AG08395 (cell line): ENCODE measurements around the gene ASIC3.
"Not testable (repeated sequence)": the region's sequence is repeated elsewhere in the genome, so short reads cannot be mapped to it uniquely, and the experiment has no call there.

Experiments used
- DNase-seq: peaks from one replicate; pipeline ENCODE4 v3.0.0; 2012; ENCODE audit warnings: mixed read lengths, low spot score

ASIC3 gene

DNA sequence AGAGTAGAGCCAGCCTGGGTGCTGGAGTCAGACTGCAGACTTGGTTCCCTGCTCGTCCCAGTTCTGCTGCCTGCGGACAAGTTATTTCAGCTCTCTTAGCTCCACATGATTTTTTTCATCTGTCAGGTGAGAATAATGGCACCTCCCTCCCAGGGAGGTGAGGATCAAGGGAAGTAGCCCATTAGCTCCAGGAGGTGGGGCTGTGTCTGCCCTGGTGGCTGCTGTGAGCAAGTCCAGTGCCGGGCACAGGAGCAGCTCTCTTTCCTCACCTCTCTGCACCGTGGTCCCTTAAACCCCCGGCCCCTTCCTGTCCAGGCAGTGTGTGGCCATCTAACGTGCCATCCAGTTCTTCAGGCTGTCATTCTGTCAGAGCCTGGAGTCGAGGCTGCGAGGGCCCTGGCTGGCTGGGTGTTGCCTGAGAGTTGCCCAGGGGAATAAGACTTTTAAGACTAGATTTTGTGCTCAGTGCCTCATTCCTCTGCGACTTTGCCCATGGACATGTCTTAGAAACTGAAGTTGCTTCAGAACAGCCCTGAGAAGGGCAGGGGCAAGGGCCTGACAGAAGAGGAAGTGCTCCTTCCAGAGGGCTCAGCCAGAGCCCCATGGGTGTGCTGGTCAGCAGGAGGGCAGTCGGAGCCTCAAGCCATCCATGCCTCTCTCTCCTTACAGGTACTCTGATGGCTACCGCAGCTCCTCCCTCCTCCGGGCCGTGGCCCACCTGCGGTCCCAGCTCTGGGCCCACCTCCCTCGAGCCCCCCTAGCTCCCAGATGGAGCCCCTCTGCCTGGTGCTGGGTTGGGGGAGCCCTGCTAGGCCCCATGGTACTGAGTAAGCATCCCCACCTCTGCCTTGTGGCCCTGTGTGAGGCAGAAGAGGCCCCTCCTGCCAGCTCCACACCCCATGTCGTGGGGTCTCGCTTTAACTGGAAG is 15.1 kb upstream of the ASIC3 start:
- no peak for DNase-seq

DNA sequence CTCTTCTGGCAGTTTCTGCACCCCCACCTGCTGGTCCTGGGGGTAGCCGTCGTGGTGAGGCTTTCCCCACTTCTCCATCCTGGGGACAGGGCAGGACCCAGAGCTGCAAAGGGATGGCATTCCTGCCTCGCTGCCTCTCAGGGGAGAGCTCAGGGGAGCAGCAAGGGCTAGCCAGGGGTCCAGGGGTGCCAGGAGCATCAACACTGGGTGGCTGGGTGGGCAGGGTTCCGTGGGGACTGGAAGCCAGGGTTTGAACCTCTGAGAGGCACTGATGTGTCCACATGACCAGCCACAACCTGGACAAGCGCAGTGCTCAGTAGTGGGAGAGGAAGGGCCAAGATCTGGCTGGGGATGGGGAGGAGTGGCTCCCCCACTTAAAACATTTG is 14.5 kb upstream of the ASIC3 start:
- no peak for DNase-seq

DNA sequence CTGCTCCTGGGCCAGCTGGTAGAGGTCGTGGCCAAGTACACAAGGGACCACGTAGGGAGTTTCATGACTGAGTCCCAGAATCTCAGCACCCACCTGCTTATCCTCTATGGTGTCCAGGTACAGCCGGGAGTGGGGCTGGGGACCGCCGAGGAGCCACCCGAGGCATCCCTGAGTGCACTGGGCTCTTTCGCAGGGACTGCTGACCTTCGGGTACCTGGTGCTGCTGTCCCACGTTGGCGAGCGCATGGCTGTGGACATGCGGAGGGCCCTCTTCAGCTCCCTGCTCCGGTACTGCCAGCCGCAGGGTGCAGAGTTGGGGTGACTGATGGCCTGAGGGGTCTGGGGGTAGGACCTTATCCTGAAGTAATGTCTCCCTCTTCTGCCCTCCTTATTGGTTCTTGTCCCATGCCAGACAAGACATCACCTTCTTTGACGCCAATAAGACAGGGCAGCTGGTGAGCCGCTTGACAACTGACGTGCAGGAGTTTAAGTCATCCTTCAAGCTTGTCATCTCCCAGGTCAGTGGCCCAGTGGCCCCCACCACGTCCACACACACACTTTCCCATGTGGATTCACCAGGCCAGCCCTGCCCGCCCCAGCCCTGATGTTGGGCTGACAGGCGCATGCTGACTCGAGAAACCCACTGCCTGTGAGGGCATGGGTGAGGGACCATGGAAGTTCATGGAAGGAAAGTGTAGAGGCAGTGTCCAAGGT is 13.9 kb upstream of the ASIC3 start:
- DNase-seq = no peak

DNA sequence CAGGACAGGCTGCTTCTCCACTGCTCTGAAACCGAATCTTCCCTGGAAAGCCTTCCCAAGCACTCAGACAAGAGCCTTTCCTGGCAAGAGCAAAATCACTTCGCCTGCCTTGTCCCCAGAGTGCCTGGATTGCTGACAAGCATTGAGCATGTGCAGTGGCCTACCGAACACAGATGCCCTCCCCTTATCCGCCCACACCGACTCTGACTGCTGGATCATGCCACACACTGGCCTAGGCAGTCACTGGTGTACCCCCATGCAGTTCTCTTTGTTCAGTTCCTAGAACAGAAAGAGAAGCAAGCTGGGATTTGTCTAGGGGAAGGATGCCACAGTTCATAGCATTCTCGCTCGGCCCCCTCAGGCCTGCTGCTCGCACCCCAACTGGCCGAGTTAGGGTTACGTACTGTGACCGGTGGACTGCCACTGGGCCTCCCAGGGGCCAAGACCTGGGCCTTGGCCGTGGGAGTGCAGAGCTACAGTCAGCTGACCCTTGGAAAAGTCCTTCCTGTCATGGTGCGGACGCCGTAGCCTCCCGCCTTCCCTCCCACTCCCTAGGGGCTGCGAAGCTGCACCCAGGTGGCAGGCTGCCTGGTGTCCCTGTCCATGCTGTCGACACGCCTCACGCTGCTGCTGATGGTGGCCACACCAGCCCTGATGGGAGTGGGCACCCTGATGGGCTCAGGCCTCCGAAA is 13.2 kb upstream of the ASIC3 start:
- DNase-seq = no peak

DNA sequence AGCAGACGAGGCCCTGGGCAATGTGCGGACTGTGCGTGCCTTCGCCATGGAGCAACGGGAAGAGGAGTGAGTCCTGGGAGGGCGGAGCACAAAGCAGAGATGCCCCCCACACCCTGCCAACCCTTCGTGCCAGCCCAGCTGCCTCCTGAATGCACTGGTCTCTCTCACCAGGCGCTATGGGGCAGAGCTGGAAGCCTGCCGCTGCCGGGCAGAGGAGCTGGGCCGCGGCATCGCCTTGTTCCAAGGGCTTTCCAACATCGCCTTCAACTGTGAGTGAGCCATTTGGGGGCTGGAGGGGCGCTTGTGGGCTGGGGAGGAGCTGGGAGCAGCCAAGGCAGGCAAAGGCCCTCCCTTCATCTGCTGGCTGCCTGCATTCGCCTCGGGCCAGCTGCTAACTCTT is 12.4 kb upstream of the ASIC3 start:
- no peak for DNase-seq

DNA sequence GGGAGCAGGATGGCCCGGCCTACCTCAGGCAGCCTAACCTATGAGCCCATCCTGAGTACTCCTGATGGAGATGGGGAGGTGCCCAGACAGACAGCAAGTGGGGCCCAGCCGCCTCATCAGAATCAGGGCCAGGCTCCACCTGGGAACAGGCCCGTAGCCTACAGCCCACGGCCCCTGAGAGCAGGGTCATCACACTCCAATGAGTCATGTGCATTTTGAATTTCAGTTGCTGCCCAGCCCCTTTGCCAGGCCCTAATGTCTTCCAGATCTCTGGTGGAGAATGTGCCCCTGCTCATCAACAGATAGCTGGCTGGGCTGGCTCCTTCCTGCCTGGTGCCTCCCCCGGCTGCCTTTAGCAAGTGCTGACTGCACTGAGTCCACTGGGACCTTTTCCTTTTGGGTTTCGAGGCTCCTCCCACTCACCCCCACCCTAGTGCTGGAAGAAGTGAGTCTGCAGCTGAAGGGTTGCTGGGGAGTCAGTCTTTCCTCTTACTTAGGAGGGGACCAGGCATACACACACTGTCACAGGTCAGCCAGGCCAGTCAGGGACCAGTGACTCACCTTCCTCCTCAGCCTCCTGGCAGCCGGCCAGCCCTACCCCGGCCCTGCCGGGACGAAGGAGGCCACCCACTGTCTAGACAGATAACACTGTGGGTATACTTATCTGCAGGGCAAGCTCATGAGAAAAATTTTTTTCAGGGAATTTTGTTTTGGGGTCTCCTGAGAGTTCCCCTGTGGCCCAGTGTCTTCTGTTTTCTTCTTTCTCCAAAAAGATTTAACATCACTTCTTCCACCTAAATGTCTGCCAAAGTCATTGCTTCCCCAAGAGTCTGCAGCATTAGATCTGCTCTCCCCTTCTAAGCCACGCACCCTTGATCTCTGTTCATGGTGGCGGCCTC is 9.1 kb upstream of the ASIC3 start:
- DNase-seq = peak; percentile 92

DNA sequence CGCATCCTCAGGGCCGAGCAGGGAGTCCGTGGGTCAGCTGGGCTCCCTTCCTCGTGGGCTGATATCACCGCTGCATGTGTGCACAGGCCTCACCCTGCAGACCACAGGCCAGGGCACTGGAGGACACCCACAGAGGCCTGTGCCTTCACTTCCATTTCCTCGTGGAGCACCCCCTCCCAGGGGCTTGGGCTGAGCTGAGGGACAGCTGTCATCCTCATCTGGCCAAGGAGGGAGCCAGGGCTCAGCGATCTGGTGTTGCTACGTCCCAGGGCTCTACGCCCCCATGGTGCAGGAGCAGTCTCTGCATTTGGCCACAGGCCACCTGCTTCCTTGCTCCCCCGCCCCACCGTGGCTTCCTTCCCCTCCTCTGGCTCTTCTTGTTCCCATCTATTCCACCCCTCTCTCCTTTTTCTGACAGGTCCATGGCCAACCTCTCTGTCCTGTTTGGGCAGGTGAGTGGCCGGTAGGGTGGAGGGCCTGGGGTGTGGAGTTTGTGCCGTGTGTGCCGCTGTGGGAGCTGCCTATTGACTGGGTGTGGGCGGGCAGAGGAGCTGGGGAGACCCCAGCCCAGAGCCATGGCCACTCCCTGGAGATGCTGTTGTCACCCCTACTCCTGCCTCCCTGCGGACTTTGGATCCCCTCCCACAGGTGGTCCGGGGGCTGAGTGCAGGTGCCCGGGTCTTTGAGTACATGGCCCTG is 8.3 kb upstream of the ASIC3 start:
- DNase-seq = no peak

DNA sequence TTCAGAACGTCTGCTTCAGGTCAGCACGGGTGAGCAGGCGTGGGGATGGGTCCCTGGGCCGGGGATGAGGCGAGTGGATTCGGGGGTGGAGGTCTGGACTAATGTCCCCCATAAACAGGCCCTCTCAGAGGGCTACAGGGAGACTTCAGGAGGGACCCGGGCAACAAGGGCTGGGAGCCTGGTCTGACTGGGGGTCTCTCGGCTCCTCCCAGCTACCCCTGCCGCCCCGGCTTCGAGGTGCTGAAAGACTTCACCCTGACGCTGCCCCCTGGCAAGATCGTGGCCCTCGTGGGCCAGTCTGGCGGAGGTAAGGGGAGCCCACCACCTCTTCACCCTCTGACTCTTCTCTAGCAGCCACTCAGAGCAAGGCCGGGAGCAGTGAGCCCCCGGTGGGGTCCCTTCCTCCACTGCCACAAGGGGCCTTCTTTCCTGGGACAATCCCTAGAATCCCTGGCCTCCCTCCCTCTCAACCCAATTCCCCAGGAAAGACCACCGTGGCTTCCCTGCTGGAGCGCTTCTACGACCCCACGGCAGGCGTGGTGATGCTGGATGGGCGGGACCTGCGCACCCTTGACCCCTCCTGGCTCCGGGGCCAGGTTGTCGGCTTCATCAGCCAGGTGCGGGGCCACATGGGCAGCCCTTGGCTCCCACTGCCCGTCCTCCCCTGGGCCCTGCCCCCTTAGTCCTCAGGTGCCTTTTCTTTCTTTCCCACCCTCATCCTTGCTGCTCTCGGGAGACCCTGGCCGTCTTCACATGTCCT is 7.5 kb upstream of the ASIC3 start:
- DNase-seq = no peak

DNA sequence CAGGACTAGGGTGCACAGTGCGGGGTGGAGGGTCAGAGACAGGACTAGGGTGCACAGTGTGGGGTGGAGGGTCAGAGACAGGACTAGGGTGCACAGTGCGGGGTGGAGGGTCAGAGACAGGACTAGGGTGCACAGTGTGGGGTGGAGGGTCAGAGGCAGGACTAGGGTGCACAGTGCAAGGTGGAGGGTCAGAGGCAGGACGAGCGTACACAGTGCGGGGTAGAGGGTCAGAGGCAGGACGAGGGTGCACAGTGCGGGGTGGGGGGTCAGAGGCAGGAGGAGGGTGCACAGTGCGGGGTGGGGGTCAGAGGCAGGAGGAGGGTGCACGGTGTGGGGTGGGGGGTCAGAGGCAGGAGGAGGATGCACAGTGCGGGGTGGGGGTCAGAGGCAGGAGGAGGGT is 4.9 kb upstream of the ASIC3 start:
- DNase-seq = not testable (repeated sequence)

DNA sequence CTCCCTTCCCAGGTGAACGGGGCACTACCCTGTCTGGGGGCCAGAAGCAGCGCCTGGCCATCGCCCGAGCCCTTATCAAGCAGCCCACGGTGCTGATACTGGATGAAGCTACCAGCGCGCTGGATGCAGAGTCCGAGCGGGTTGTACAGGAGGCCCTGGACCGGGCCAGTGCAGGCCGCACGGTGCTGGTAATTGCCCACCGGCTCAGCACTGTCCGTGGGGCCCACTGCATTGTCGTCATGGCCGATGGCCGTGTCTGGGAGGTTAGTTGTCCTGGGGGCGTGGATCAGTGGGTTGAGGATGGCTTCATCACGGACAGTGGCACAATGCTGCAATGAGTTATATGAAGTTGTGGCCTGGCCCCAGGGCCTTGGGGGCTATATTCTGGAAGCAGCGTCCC is 4.4 kb upstream of the ASIC3 start:
- DNase-seq = no peak

DNA sequence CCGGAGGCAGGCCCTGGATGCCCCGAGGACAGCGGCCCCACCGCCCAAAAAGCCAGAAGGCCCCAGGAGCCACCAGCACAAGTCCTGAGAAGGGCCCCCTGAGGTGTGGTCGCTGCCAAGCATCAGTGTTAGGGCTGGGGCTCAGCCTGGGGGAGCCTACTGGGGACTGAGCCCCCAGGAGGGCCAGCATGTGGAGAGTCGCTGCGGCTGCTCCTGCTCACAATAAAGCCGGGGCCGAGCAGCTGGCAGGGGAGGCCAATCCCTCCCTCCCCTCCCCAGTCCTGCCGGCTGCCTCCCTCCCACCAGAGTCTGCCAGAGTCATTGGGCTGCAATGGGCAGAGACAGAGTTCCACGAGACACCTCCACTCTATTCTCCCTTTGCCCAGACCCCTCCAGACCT is 3.1 kb upstream of the ASIC3 start:
- no peak for DNase-seq

DNA sequence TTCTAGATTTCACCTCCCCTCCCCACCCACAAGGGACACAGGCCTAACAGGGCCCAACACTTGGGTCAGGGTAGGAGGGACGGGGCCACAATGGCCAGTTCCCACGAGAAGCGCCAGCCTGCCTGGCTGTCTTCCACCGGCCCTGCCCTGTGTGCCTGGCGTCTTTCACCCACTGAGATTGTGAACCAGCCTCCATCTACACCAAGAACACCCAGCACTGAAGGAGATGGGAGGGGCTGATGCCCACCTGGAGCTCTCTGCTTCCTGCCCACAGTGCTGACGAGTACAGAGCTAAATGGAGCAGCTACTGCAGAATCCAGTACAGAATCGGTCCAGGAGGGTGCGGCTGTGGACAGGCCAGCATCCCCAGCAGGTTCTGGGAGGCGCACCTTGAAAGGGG is 2.4 kb upstream of the ASIC3 start:
- no peak for DNase-seq

DNA sequence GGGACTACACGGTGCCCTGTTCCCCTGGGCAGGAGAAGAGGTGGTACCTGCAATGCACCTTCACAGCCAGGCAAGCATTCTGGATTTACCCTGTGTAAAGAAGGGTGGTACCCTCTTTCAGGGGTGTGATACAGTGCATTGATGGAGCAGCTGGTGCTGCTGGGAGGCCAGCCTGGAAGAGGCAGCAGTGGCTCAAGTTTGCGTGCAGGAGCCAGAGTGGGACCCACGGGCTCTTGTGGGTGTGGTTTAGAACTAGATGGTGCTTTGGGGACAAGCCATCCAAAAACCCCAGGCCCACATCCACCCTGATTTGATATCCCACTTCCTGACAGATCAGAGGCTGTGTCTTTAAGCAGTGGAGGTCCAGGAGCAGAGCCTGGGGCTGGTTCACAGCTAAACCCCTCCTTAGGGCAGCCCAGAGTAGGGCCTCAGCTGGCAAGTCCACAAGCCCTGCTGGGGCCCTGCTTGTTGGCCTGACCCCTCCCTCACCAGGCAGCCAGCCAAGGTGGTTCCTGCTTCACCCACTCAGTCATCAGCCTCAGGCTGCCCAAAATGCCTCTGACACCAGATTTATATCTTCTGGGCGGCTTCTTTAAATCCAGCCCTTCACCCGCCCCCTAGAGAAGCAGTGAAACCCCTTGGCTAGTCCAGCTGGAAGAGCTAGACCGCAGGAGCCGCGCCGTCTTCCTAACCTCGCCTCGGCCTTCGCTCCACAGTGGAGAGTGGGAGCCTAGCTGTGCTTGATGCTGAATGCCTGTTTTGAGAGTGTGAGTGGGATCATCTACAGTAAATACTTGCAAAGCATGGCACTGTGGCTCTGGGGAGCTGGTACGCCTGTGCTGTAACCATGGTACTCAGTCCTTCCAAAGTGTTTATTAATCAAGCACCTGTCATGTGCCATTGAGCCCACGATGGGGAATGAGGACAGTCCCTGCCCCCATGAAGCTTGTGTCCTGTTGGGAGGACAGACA is 1.4 kb upstream of the ASIC3 start:
- DNase-seq = peak; percentile 47

DNA sequence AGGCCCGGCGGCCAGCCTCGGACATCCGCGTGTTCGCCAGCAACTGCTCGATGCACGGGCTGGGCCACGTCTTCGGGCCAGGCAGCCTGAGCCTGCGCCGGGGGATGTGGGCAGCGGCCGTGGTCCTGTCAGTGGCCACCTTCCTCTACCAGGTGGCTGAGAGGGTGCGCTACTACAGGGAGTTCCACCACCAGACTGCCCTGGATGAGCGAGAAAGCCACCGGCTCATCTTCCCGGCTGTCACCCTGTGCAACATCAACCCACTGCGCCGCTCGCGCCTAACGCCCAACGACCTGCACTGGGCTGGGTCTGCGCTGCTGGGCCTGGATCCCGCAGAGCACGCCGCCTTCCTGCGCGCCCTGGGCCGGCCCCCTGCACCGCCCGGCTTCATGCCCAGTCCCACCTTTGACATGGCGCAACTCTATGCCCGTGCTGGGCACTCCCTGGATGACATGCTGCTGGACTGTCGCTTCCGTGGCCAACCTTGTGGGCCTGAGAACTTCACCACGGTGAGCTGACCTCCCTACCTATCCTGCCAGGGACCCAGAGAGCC is 656 bp downstream of the ASIC3 start:
- no peak for DNase-seq

DNA sequence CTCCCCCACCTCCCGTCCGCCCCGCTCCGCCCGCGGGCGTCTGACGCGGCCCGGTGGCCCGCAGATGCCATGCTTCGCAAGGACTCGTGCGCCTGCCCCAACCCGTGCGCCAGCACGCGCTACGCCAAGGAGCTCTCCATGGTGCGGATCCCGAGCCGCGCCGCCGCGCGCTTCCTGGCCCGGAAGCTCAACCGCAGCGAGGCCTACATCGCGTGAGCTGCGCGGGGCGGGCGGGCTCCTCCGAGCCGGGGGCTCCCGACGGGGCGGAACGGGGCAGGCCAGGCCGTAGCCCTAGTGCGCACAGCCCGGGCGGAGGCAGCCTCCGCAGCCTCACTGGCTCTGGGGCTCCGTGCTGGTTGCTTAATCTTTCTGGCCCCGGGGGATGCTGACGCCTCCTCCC is 2.8 kb downstream of the ASIC3 start:
- DNase-seq = peak; percentile 70

DNA sequence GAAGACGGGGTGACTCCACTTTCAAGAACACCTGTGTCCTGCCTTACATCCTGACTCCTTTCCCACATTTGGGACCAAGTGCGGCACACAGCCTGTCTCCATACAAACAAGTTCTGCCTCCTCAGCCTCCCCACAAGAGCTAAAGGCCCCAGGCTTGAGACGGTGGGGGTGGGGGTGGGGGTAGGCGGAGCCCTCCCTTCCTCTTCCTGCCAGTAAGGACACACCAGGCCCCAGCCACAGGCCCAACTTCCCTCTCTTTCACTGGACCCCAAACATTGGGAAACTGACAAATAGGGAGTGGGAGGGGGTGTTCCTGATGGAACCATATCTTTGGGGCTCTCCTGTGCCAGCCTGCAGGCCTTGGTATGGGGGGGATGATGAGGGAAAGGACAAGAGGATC is 4.8 kb downstream of the ASIC3 start:
- no peak for DNase-seq

DNA sequence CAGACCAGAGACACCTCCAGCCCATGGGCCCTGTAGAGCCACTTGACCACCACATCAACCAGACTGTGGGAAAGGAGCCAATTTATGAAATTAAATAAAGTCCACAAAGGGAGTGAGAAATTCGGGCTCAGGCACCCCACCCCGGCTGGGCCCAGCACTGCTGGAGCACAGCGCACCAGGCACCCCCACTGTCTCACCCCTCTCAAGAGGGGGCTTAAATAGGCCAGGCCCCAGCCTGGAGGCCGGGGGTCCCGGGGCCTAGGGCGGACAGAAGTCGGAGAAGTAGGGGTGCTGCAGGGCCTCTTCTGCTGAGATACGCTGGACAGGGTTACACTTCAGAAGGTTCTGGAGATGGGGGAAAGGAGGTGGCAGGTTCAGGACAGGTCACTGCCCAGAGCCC is 5.4 kb downstream of the ASIC3 start:
- DNase-seq = no peak

DNA sequence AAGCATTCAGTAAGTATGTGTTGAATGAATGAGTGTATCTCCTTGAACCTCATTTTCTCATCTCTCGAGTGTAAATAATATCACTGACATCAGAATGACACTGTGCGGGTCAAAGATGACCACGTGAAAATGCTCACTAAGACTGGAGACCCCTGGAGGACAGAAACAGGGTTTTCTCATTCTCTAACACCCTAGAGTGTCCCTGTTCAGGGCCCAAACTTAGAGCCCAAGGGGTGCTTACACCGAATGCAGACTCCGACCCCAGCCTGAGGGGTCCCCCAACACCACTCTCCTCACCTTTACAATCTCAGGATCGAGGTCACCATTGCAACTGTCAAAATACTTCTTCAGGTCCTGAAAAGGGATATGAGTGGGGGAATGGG is 7.9 kb downstream of the ASIC3 start:
- DNase-seq = no peak
